Mesothelial cell of epicardium (in vitro differentiated cells): Measurements from ENCODE around the gene PI16. TPM values are rescaled to one million over a fixed set of nuclear protein-coding genes. Genes with fewer than 3 reads are reported as not detected.

Source experiments
- DNase-seq, 2 experiments: peaks; one replicate each; pipeline ENCODE4 v3.0.0; 2021; ENCODE audit warnings: low spot score in 2 of 2; ENCODE audit not compliant: unreplicated experiment in 2 of 2
- H3K27ac Mint-ChIP-seq: 2 replicates; pipeline ENCODE4 v1.8.0; 2021; ENCODE audit warnings: mixed read lengths
- H3K27me3 Mint-ChIP-seq: 2 replicates; pipeline ENCODE4 v1.8.0; 2021; ENCODE audit warnings: low read depth, mixed read lengths
- H3K36me3 Mint-ChIP-seq: 2 replicates; pipeline ENCODE4 v1.8.0; 2021; ENCODE audit warnings: mixed read lengths
- H3K4me1 Mint-ChIP-seq: 2 replicates; pipeline ENCODE4 v1.8.0; 2021; ENCODE audit warnings: mixed read lengths
- H3K4me3 Mint-ChIP-seq: 2 replicates; pipeline ENCODE4 v1.8.0; 2021; ENCODE audit warnings: mild to moderate bottlenecking, moderate library complexity, mixed read lengths
- H3K9me3 Mint-ChIP-seq: 2 replicates; pipeline ENCODE4 v1.8.0; 2021; ENCODE audit warnings: mixed read lengths
- total RNA-seq: library from RNA; stranded (reverse); gene quantifications from 3 replicates; pipeline ENCODE4 v1.2.1, GENCODE V29; 2021
- TF ChIP-seq, protein P1 (sequence below): fragments of 200-600 bp; sonication (generic); IDR thresholded peaks from one replicate; pipeline ENCODE4 v1.5.0; 2021; ENCODE audit warnings: antibody characterized with exemption; ENCODE audit not compliant: unreplicated experiment

PI16 gene
- total RNA-seq, 1 donor from 2014 or later: not detected

DNA sequence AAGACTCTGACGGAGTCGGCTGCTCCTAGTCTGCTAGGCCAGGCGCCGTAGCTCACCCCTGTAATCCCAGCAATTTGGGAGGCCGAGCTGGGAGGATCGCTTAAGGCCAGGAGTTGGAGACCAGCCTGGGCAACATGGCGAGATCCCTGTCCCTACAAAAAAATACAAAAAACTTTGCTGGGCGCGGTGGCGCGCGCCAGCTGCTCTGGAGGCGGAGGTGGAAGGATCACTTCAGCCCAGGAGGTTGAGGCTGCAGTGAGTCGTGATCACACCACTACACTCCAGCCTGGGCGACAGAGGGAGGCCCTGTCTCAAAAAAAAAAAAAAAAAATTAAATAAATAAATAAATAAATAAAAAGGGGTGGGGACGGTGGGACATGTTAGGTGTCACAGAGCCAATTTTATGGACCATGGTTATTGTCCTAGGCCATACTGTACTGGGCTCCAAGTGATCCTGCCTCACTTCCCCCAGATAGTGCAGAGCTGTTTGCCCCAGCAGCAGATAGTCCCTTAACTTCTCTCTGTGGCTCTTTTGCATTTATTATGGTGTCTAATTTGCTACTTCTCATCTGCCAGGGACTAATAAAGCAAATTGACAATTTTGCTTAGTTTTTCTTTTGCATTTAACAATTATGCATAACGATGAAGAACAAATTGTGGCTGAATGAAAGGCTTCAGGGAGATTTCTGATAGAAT lies 5.2 kb downstream of the PI16 start:
- TF ChIP-seq, protein P1, sequence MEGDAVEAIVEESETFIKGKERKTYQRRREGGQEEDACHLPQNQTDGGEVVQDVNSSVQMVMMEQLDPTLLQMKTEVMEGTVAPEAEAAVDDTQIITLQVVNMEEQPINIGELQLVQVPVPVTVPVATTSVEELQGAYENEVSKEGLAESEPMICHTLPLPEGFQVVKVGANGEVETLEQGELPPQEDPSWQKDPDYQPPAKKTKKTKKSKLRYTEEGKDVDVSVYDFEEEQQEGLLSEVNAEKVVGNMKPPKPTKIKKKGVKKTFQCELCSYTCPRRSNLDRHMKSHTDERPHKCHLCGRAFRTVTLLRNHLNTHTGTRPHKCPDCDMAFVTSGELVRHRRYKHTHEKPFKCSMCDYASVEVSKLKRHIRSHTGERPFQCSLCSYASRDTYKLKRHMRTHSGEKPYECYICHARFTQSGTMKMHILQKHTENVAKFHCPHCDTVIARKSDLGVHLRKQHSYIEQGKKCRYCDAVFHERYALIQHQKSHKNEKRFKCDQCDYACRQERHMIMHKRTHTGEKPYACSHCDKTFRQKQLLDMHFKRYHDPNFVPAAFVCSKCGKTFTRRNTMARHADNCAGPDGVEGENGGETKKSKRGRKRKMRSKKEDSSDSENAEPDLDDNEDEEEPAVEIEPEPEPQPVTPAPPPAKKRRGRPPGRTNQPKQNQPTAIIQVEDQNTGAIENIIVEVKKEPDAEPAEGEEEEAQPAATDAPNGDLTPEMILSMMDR: no peak
- peaks cover 13% of the 10 kb centered on the region for H3K4me1 Mint-ChIP-seq
- no peak overlapping the region for H3K27ac Mint-ChIP-seq
- DNase-seq: no peak
- H3K4me3 Mint-ChIP-seq: no peak overlapping the region
- no peaks in the 10 kb centered on the region for H3K9me3 Mint-ChIP-seq
- H3K36me3 Mint-ChIP-seq: no peaks in the 10 kb centered on the region
- H3K27me3 Mint-ChIP-seq: no peaks in the 10 kb centered on the region

GRCh38 chr6:36961441-36962435 lies 7.2 kb downstream of the PI16 start:
- DNase-seq: no peak
- TF ChIP-seq, protein P1: no peak
- Mint-ChIP-seq H3K27ac (no peak overlapping the region), H3K9me3 (no peaks in the 10 kb centered on the region), H3K4me3 (no peak overlapping the region), H3K36me3 (peaks cover 8% of the 10 kb centered on the region), H3K27me3 (no peaks in the 10 kb centered on the region), H3K4me1 (peaks cover 16% of the 10 kb centered on the region)

GRCh38 chr6:36962874-36963273 lies 8.3 kb downstream of the PI16 start:
- H3K27me3 Mint-ChIP-seq: no peaks in the 10 kb centered on the region
- DNase-seq: no peak
- no peak overlapping the region for H3K4me3 Mint-ChIP-seq

DNA sequence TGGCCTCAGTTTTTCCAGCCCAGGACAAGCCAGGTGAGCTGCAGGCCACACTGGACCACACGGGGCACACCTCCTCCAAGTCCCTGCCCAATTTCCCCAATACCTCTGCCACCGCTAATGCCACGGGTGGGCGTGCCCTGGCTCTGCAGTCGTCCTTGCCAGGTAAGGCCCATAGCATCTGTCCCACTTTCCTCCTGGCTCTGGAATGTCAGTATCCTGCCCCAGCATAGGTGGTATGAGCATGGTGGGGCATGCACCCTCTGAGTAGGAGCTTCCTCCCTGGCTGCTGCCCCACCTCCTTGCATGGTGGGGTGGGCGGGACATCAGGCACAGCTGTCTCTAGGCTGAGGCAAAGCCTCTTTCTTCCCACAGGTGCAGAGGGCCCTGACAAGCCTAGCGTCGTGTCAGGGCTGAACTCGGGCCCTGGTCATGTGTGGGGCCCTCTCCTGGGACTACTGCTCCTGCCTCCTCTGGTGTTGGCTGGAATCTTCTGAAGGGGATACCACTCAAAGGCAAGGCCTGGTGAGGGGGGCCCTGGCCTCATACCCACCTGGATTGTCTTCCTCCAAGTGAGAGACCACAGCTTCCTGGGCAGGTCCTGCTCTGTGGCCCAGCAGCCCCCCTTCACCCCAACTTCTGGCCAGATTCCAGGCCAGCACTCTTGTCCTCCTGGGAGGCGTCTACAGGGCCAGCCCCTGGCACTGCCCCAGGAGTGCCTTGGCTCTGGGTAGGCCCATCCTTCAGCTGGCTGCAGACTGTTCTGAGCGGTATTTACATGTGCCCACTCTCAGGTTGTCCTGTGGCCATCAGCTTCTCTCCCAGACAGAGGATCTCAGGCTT lies 9.1 kb downstream of the PI16 start:
- Mint-ChIP-seq H3K4me3 (no peak overlapping the region), H3K27me3 (no peaks in the 10 kb centered on the region), H3K9me3 (no peaks in the 10 kb centered on the region), H3K36me3 (peaks cover 21% of the 10 kb centered on the region), H3K27ac (no peak overlapping the region), H3K4me1 (peaks cover 16% of the 10 kb centered on the region)
- TF ChIP-seq, protein P1: no peak
- DNase-seq: no peak

More at GRCh38 chr6:36962874-36963273, 8.3 kb downstream of the PI16 start:
- TF ChIP-seq, protein P1: no peak
- H3K9me3 Mint-ChIP-seq: no peaks in the 10 kb centered on the region
- peaks cover 16% of the 10 kb centered on the region for H3K4me1 Mint-ChIP-seq
- H3K27ac Mint-ChIP-seq: no peak overlapping the region
- peaks cover 15% of the 10 kb centered on the region for H3K36me3 Mint-ChIP-seq

DNA sequence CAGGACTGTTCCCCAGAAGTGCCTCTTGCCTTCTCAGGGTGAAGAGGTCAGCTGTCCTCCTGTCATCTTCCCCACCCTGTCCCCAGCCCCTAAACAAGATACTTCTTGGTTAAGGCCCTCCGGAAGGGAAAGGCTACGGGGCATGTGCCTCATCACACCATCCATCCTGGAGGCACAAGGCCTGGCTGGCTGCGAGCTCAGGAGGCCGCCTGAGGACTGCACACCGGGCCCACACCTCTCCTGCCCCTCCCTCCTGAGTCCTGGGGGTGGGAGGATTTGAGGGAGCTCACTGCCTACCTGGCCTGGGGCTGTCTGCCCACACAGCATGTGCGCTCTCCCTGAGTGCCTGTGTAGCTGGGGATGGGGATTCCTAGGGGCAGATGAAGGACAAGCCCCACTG lies 9.8 kb downstream of the PI16 start:
- Mint-ChIP-seq H3K4me3 (no peak overlapping the region), H3K27me3 (no peaks in the 10 kb centered on the region), H3K4me1 (peaks cover 16% of the 10 kb centered on the region), H3K36me3 (peaks cover 23% of the 10 kb centered on the region), H3K27ac (peak overlapping the region; percentile 64), H3K9me3 (no peaks in the 10 kb centered on the region)
- TF ChIP-seq, protein P1: no peak
- DNase-seq: no peak
